Fibroblast of skin of back (primary cell): ENCODE measurements around the gene ARPC4.
"Not testable (repeated sequence)": the region's sequence is repeated elsewhere in the genome, so short reads cannot be mapped to it uniquely, and the experiment has no call there.

ENCODE experiments used
- DNase-seq: peaks from one replicate; pipeline ENCODE4 v3.0.0-alpha.2; 2013

ARPC4 gene

GRCh38 chr3:9770276-9770812 lies 22.5 kb upstream of the ARPC4 start:
- DNase-seq: no peak

DNA sequence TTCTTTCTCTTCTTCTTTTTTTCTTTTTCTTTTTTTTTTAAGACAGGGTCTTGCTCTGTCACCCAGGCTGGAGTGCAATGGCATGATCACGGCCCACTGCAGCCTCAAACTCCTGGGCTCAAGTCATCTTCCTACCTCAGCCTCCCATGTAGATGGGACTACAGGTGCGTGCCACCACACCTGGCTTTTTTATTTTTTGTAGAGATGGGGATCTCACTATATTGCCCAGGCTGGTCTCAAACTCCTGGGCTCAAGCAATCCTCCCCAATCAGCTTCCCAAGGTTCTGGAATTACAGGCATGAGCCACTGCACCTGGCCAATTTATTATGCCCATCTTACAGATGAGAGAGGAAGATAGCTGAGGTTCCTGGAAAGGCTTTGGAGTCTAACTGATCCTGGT lies 21.9 kb upstream of the ARPC4 start:
- DNase-seq: not testable (repeated sequence)

DNA sequence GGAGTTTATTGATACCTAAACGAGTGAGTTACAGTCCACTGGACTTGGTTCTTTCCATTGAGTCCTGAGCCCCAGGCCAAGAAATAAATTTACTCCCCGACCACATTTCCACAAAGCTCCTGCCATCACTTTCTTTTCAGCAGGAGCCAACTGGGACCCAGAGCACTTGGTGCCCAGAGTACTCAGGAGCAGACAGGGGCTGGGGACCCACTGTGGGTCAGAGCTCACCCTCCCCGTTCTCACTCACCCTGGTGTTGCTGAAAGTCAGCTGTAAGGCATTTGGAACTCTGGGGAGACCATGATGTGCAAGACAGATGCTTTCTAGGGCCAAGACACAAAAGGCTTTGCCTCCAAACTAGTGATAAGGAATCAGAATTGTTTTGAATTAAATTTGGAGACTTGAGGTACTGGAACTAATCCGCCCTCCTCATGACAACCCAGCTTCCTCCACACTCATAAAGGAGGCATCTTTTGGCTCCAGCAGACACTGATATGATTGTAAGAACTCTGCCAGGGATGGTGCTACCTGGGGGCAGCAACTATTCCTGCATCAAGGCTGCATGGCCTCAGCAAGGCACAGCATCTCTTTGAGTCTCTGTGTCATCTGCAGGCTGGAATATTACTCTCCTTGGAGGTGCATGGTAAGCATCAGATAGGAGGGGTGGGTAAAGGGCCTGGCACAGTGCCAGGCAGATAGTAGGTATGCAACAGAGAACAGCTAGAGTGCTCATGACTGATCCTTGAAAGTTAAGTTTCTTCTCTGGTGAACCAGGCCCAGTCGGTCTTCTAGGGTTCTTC lies 15.8 kb upstream of the ARPC4 start:
- no peak for DNase-seq

GRCh38 chr3:9777694-9778021 lies 15.2 kb upstream of the ARPC4 start:
- DNase-seq: no peak

- no peak for DNase-seq
Observed at GRCh38 chr3:9778143-9779074, 14.5 kb upstream of the ARPC4 start.

DNA sequence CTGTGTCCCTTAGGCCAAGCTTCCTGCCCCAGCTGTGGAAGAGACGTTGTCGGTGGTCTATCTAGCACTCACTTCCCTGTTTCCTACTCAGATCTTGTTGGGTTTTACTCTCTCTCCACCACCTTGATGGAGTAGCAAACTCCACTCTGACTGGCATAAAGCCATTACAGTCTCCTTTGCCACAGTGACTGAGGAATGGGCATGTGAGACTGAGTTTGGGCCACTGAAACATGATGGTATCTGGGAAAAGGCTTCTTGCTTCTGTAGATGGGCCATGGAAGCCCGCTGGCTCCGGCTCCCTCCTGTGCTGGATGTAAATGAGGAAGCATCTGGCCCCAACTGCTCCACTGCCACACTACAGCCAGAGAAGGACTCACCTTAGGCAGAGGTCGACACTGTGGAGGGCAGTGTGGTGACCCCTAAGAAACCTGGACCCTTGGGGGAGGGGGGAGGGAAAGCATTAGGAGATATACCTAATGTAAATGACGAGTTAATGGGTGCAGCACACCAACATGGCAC lies 13.7 kb upstream of the ARPC4 start:
- no peak for DNase-seq

GRCh38 chr3:9779721-9780457 lies 13.0 kb upstream of the ARPC4 start:
- no peak for DNase-seq

GRCh38 chr3:9780458-9780812 lies 12.4 kb upstream of the ARPC4 start:
- DNase-seq: no peak

DNA sequence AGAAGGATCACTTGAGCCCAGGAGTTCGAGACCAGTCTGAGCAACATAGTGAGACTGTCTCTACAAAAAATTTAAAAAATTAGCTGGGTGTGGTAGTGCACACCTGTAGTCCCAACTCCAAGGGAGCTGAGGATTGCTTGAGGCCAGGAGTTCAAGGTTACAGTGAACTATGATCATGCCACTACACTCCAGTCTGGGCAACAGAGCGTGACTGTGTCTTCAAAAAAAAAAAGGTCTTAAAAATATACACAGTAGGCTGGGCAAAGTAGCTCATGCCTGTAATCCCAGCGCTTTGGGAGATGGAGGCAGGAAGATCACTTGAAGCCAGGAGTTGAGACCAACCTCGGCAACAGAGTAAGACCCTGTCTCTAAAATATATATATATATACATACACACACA lies 12.0 kb upstream of the ARPC4 start:
- no peak for DNase-seq

- DNase-seq: no peak
Observed at GRCh38 chr3:9781551-9781950, 11.3 kb upstream of the ARPC4 start.

GRCh38 chr3:9781978-9782603 lies 10.8 kb upstream of the ARPC4 start:
- DNase-seq: no peak

DNA sequence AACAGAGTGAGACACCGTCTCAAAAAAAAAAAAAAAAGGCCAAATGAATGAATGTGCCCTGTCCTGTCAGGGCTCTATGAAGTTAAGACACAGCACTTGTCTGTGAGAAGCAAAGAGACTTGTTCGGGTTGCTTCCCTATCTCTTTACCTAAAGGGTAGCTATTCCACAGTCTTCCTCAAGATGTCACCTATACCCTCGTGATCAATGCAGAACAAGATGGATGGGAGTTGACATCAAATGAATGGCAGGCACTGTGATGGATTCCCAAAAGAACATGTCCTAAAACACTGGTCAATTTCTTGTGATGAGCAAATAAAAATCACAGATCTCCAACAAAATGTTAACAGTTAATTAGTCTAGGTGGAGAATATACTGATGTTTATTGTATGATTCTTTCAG lies 10.1 kb upstream of the ARPC4 start:
- DNase-seq: no peak

DNA sequence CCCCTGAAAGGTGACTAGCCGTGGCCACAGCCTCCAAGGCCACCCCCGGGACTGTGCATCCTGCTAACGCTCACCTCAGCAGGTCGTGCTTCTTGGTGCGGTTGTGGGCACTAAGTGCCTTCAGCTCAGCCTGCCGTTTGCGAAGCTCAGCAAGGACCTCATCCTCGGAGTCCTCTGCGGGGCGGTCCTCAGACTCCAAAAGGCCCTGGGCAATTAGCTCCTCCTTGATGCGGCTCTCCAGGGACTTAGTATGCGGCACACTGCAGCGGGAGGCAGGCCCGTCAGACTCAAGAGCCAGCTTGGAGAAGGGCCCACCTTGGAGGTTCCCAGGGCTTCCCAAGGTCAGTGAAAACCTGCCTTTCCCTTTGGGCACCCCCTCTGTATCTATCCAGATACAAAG lies 8.9 kb upstream of the ARPC4 start:
- DNase-seq: no peak

DNA sequence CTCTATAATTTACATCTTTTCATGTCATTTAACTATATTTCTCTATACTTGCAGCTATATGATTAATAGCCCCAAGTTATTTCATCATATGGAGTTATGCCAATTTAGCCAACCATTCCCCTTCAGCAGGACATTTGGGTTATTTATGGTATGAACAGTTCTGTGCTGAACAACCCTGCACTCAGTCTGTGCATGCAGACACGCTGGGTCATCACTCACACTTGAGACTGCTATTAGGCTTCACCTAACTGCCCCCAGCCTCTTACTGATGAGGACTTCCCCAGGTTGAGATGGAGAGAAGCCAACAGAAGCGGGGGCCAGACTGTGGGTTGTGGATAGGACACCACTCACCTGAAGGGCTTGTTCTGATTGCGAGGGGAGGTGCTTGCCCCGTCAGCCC lies 7.9 kb upstream of the ARPC4 start:
- peak; percentile 44 for DNase-seq

GRCh38 chr3:9785602-9786001 lies 7.3 kb upstream of the ARPC4 start:
- no peak for DNase-seq

- DNase-seq: no peak
Observed at GRCh38 chr3:9786209-9786739, 6.6 kb upstream of the ARPC4 start.

DNA sequence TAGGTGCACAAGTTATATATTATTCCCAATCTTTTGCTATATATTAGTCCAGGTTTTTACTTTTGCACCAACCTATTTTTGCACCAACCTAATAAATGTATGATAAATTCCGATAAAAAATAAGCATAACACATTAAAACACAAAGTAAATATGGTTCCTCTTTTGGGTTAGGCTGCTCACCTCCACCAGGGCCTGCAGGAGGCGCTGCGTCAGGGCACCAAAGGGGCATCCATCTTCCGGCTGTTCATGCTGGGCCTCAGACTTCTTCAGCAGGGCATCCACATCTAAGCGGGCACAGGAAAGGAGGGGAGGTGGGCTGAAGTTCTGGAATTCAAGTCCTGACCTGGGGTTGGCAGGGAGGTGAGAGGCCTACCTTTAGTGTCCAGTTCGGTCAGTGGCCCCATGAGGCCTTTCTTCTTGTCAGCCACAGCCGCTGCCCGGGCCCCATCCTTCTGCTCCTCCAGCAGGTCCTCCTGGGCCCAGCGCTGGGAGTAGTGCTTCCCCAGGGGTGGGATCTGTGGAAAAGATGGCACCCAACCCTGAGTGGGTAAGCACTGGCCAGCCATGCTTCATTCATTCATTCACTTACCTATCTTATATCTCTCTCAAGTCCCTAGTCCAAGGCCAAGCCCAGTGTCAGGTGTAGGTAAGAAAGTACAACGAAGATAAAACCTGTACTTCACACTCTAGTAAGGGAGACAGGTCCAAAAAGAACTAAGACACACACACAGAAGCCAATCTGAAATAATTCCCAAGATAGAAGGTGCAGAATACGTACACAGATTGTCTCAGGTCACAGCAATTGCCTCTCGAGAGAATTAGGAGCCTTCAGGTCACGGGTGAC lies 5.8 kb upstream of the ARPC4 start:
- DNase-seq: no peak

- no peak for DNase-seq
Observed at GRCh38 chr3:9787714-9788113, 5.2 kb upstream of the ARPC4 start.

DNA sequence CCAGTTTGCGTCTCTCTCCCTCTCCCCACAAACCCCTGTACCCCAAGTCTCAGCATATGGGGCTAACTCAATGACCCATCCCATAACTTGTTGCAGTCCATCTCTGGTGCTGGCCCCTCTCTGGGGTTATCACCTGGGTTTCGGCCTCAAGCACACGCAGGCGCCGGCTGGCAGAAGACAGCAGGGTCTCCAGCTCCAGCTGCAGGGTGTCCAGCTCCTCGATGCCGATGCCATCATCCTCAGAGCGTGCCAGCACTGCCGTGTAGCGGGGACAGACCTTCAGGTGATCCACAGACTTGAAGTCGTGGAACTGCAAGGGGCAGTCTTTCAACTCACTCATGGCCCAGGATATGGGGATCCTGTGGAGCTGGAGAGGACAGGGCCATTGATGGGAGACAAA lies 1.8 kb upstream of the ARPC4 start:
- no peak for DNase-seq

GRCh38 chr3:9791790-9792404 lies 985 bp upstream of the ARPC4 start:
- no peak for DNase-seq
